HEK293 (cell line): ENCODE data around the gene DAPK2.

Experiments
- CTCF ChIA-PET: fragments of 350-600 bp; formaldehyde crosslinking; extraction: SDS; loops from one replicate; lab custom pipeline; 2021; ENCODE audit warnings: antibody characterized with exemption; lab: Yijun Ruan, JAX
- POLR2A ChIA-PET: fragments of 300-600 bp; formaldehyde crosslinking; extraction: SDS; loops from one replicate; lab custom pipeline; 2020; ENCODE audit warnings: antibody characterized with exemption, inconsistent platforms; lab: Yijun Ruan, JAX
- H3K27ac ChIP-seq: fragments of 200-500 bp; sonication (Bioruptor generic); 2 replicates; pipeline ENCODE4 v1.5.1; 2014; ENCODE audit warnings: low read depth, low read length, control low read depth, inconsistent platforms; ENCODE audit errors: extremely low read depth
- H3K36me3 ChIP-seq, 2 experiments: fragments of 200-500 bp in 1 of 2; sonication (Bioruptor generic) in 1 of 2; 1 replicate in 1 of 2; 2 replicates in 1 of 2; pipeline ENCODE4 v1.5.1; 2014 to 2017; ENCODE audit warnings: inconsistent platforms in 2 of 2, low read length in 2 of 2; ENCODE audit not compliant: control insufficient read depth in 2 of 2, insufficient read depth in 1 of 2
- H3K4me1 ChIP-seq: fragments of 200-500 bp; sonication (Bioruptor generic); 2 replicates; pipeline ENCODE4 v1.5.1; 2014; ENCODE audit warnings: mild to moderate bottlenecking, low read length, inconsistent platforms; ENCODE audit not compliant: control insufficient read depth, insufficient read depth
- H3K4me3 ChIP-seq: 2 replicates; pipeline ENCODE4 v1.5.1; 2011; ENCODE audit warnings: low read depth, mild to moderate bottlenecking, control low read depth, low read length, moderate library complexity
- H3K9me3 ChIP-seq: fragments of 200-500 bp; sonication (Bioruptor generic); 2 replicates; pipeline ENCODE4 v1.5.1; 2014; ENCODE audit warnings: low read depth, low read length, inconsistent platforms; ENCODE audit not compliant: control insufficient read depth, insufficient read depth
- HOXA7 ChIP-seq: sonication (generic); formaldehyde crosslinking; IDR thresholded peaks from 2 replicates; pipeline ENCODE4 v1.8.1; 2022; ENCODE audit warnings: missing genetic modification reagents, borderline replicate concordance
- KLF10 ChIP-seq: fragments of 450-650 bp; IDR thresholded peaks from 2 replicates; pipeline ENCODE4 v1.5.1; 2018; ENCODE audit warnings: missing biosample characterization, mild to moderate bottlenecking, missing genetic modification characterization
- TRIM28 ChIP-seq: IDR thresholded peaks from 2 replicates; pipeline ENCODE4 v1.6.1; 2011; ENCODE audit warnings: low read length, control low read depth, borderline replicate concordance
- ZBTB7A ChIP-seq: fragments of 450-650 bp; formaldehyde crosslinking; IDR thresholded peaks from 2 replicates; pipeline ENCODE4 v1.5.1; 2016; ENCODE audit warnings: low read depth, missing biosample characterization, missing genetic modification characterization
- ZFHX2 ChIP-seq: fragments of 450-650 bp; formaldehyde crosslinking; conservative IDR thresholded peaks from 2 replicates; pipeline ENCODE4 v1.5.1; 2016; ENCODE audit warnings: missing biosample characterization, missing genetic modification characterization
- ZFP3 ChIP-seq: fragments of 450-650 bp; formaldehyde crosslinking; IDR thresholded peaks from 2 replicates; pipeline ENCODE4 v1.5.1; 2016; ENCODE audit warnings: low read depth, missing biosample characterization, missing genetic modification characterization
- ZFP37 ChIP-seq: fragments of 450-650 bp; formaldehyde crosslinking; IDR thresholded peaks from 2 replicates; pipeline ENCODE4 v1.5.1; 2016; ENCODE audit warnings: missing biosample characterization, missing genetic modification characterization
- ZNF140 ChIP-seq: fragments of 450-650 bp; formaldehyde crosslinking; IDR thresholded peaks from 2 replicates; pipeline ENCODE4 v1.5.1; 2016; ENCODE audit warnings: missing biosample characterization, missing genetic modification characterization
- ZNF184 ChIP-seq: fragments of 450-650 bp; IDR thresholded peaks from 2 replicates; pipeline ENCODE4 v1.5.1; 2018; ENCODE audit warnings: missing biosample characterization, mild to moderate bottlenecking, missing genetic modification characterization
- ZNF2 ChIP-seq: fragments of 450-650 bp; formaldehyde crosslinking; IDR thresholded peaks from 2 replicates; pipeline ENCODE4 v1.5.1; 2016; ENCODE audit warnings: missing biosample characterization, missing genetic modification characterization
- ZNF221 ChIP-seq: fragments of 450-650 bp; formaldehyde crosslinking; IDR thresholded peaks from 2 replicates; pipeline ENCODE4 v1.5.1; 2017; ENCODE audit warnings: missing biosample characterization, missing genetic modification characterization, borderline replicate concordance
- ZNF23 ChIP-seq: fragments of 450-650 bp; formaldehyde crosslinking; IDR thresholded peaks from 2 replicates; pipeline ENCODE4 v1.5.1; 2016; ENCODE audit warnings: missing biosample characterization, missing genetic modification characterization, borderline replicate concordance
- ZNF302 ChIP-seq: fragments of 450-650 bp; formaldehyde crosslinking; IDR thresholded peaks from 2 replicates; pipeline ENCODE4 v1.5.1; 2016; ENCODE audit warnings: missing biosample characterization, missing genetic modification characterization, low read depth
- ZNF324 ChIP-seq: fragments of 450-650 bp; formaldehyde crosslinking; IDR thresholded peaks from 2 replicates; pipeline ENCODE4 v1.5.1; 2016; ENCODE audit warnings: missing biosample characterization, missing genetic modification characterization
- ZNF37A ChIP-seq: fragments of 450-650 bp; IDR thresholded peaks from 2 replicates; pipeline ENCODE4 v1.5.1; 2018; ENCODE audit warnings: missing biosample characterization, missing genetic modification characterization
- ZNF521 ChIP-seq: fragments of 450-650 bp; formaldehyde crosslinking; IDR thresholded peaks from 2 replicates; pipeline ENCODE4 v1.5.1; 2017; ENCODE audit warnings: missing biosample characterization, mild to moderate bottlenecking, missing genetic modification characterization
- ZNF530 ChIP-seq: fragments of 450-650 bp; formaldehyde crosslinking; IDR thresholded peaks from 2 replicates; pipeline ENCODE4 v1.5.1; 2016; ENCODE audit warnings: low read depth, missing biosample characterization, missing genetic modification characterization
- ZNF544 ChIP-seq: fragments of 450-650 bp; formaldehyde crosslinking; IDR thresholded peaks from 2 replicates; pipeline ENCODE4 v1.5.0; 2017; ENCODE audit warnings: missing biosample characterization, missing genetic modification characterization
- ZNF561 ChIP-seq: fragments of 450-650 bp; IDR thresholded peaks from 2 replicates; pipeline ENCODE4 v1.5.1; 2018; ENCODE audit warnings: missing biosample characterization, missing genetic modification characterization, borderline replicate concordance
- ZNF596 ChIP-seq: fragments of 450-650 bp; IDR thresholded peaks from 2 replicates; pipeline ENCODE4 v1.5.0; 2018; ENCODE audit warnings: missing biosample characterization, mild to moderate bottlenecking, missing genetic modification characterization, moderate library complexity
- ZNF654 ChIP-seq: fragments of 450-650 bp; formaldehyde crosslinking; IDR thresholded peaks from 2 replicates; pipeline ENCODE4 v1.5.1; 2016; ENCODE audit warnings: low read depth, missing biosample characterization, missing genetic modification characterization
- TF ChIP-seq, protein P1 (sequence below): fragments of 450-650 bp; formaldehyde crosslinking; conservative IDR thresholded peaks from 2 replicates; pipeline ENCODE4 v1.5.1; 2016; ENCODE audit warnings: low read depth, missing biosample characterization, missing genetic modification characterization
- TF ChIP-seq, protein P2 (sequence below): fragments of 450-650 bp; formaldehyde crosslinking; IDR thresholded peaks from 2 replicates; pipeline ENCODE4 v1.5.1; 2016; ENCODE audit warnings: missing biosample characterization, missing genetic modification characterization, low read depth
- TF ChIP-seq, protein P3 (sequence below): fragments of 450-650 bp; formaldehyde crosslinking; IDR thresholded peaks from 2 replicates; pipeline ENCODE4 v1.5.1; 2016; ENCODE audit warnings: missing biosample characterization, missing genetic modification characterization, borderline replicate concordance

DAPK2 gene

DNA sequence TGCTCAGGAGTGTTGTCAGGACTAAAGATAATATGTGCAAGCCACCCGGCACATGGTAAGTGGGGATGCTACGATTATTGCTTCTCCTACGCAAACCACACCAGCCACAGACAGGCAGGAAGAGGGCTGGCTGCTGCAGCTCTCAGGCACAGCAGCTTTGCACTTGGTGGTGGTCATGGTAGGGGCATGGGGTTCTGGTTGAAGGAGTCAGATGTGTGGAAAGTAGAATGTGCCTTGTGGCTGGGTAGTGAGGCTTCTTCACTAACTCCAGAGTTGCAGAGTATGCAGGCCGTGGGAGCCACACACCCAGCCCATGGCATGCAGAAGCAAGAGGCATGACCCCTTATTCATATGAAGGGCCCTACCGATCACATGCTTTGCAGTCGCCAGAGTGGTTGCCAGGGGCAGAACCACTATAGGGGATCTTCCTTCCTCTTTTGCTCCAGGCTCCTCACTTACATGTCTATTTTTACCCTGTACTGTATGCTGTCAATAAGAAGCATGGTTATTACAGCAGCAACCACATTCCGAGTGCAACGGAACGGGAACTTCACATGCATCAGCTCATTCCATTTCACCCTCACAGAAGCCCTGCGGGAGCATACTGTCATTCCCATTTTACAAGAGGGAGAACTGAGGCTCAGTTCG lies 153.4 kb downstream of the DAPK2 start (continued):
- TF ChIP-seq ZNF596 = no peak
- TF ChIP-seq ZNF530 (tag by site-specific recombination) = no peak
- TF ChIP-seq HOXA7 (CRISPR knock-in tag) = no peak
- TF ChIP-seq, protein P1, sequence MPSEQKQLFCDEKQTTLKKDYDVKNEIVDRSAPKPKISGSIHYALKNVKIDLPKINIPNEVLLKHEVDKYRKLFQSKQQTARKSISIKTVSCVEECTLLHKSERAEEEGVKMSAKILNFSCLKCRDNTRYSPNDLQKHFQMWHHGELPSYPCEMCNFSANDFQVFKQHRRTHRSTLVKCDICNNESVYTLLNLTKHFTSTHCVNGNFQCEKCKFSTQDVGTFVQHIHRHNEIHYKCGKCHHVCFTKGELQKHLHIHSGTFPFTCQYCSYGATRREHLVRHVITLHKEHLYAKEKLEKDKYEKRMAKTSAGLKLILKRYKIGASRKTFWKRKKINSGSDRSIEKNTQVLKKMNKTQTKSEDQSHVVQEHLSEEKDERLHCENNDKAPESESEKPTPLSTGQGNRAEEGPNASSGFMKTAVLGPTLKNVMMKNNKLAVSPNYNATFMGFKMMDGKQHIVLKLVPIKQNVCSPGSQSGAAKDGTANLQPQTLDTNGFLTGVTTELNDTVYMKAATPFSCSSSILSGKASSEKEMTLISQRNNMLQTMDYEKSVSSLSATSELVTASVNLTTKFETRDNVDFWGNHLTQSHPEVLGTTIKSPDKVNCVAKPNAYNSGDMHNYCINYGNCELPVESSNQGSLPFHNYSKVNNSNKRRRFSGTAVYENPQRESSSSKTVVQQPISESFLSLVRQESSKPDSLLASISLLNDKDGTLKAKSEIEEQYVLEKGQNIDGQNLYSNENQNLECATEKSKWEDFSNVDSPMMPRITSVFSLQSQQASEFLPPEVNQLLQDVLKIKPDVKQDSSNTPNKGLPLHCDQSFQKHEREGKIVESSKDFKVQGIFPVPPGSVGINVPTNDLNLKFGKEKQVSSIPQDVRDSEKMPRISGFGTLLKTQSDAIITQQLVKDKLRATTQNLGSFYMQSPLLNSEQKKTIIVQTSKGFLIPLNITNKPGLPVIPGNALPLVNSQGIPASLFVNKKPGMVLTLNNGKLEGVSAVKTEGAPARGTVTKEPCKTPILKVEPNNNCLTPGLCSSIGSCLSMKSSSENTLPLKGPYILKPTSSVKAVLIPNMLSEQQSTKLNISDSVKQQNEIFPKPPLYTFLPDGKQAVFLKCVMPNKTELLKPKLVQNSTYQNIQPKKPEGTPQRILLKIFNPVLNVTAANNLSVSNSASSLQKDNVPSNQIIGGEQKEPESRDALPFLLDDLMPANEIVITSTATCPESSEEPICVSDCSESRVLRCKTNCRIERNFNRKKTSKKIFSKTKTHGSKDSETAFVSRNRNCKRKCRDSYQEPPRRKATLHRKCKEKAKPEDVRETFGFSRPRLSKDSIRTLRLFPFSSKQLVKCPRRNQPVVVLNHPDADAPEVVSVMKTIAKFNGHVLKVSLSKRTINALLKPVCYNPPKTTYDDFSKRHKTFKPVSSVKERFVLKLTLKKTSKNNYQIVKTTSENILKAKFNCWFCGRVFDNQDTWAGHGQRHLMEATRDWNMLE (tag by site-specific recombination) = no peak
- TF ChIP-seq ZNF544 (tag by site-specific recombination) = no peak
- no peak for TF ChIP-seq ZNF23 (tag by site-specific recombination)

DNA sequence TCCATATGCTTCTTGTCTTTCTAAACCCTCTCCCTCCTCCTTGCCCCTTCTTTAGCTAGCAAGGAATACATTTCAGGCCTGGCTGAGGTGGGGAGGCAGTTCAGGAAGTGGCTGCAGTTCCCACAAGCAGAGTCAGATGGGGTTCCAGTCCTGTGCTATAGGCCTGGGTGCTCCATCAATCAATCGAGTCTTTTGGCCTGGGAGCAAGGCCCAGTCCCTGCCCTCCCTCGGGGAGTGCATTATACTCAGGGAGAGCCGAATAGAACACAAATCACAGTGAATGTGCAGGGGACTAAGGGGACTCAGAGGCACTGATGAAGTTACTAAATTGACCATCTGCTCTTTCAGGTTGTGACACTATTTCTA lies 154.5 kb downstream of the DAPK2 start:
- POLR2A ChIA-PET = no interaction called here
- TF ChIP-seq KLF10 (tag by site-specific recombination) (no peak), ZNF561 (no peak), ZNF324 (tag by site-specific recombination) (no peak), ZNF184 (tag by site-specific recombination) (no peak), ZBTB7A (no peak), ZNF521 (tag by site-specific recombination) (no peak)
- Histone ChIP-seq H3K4me1 (no peaks in the 10 kb centered on the region), H3K4me3 (no peak overlapping the region), H3K36me3 (no peaks in the 10 kb centered on the region), H3K9me3 (no peaks in the 10 kb centered on the region), H3K27ac (no peak overlapping the region)
- CTCF ChIA-PET = interaction anchor here (0.7 to 1.6 kb wide), 7 partner anchors 10 to 140 kb away, joined by 3 to 6 read pairs (median 4); no protein-coding TSS in a partner anchor

DNA sequence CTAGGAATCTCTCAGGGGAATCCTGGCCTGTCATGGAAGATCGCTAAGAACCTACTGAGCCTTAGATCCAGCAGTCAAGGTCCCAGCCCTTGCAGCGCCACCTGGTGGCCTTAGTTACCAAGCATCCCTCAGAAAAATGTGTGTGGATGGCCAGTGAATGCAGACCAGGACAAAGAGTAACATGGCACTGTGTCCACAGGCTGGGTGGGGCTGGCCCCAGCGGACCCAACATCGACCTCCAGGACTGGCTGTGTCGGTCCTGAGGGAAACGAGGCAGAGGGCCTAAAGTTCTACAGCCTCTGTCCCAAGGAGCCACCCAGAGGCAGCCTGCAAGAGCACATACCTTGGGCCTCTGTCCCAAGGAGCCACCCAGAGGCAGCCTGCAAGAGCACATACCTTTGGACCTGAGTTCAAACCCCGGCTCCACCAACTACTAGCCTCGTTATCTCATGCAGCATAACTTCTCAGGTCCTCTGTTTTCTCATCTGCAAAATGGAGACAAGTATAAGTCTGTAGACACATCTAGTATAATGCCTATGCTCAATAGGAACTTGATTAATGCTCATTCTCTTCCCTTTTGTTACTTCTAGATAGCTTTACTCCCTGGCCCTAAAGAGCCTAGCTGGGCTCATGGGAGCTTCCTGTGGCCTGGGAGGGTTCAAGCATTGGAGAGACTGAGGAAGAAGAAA lies 155.1 kb downstream of the DAPK2 start:
- ChIA-PET POLR2A (no interaction called here), CTCF (interaction anchor here (0.6 to 1.6 kb wide), 11 partner anchors 11 to 295 kb away, joined by 3 to 6 read pairs (median 4); no protein-coding TSS in a partner anchor)
- Histone ChIP-seq H3K36me3 (no peaks in the 10 kb centered on the region), H3K4me3 (no peak overlapping the region), H3K27ac (no peak overlapping the region), H3K9me3 (no peaks in the 10 kb centered on the region), H3K4me1 (no peaks in the 10 kb centered on the region)
- no peak for TF ChIP-seq ZFP37
- TF ChIP-seq, protein P2, sequence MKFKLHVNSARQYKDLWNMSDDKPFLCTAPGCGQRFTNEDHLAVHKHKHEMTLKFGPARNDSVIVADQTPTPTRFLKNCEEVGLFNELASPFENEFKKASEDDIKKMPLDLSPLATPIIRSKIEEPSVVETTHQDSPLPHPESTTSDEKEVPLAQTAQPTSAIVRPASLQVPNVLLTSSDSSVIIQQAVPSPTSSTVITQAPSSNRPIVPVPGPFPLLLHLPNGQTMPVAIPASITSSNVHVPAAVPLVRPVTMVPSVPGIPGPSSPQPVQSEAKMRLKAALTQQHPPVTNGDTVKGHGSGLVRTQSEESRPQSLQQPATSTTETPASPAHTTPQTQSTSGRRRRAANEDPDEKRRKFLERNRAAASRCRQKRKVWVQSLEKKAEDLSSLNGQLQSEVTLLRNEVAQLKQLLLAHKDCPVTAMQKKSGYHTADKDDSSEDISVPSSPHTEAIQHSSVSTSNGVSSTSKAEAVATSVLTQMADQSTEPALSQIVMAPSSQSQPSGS (tag by site-specific recombination) = no peak
- no peak for TF ChIP-seq ZNF221
- no peak for TF ChIP-seq ZNF140
- no peak for TF ChIP-seq TRIM28
- TF ChIP-seq ZFP3 = no peak
- TF ChIP-seq, protein P3, sequence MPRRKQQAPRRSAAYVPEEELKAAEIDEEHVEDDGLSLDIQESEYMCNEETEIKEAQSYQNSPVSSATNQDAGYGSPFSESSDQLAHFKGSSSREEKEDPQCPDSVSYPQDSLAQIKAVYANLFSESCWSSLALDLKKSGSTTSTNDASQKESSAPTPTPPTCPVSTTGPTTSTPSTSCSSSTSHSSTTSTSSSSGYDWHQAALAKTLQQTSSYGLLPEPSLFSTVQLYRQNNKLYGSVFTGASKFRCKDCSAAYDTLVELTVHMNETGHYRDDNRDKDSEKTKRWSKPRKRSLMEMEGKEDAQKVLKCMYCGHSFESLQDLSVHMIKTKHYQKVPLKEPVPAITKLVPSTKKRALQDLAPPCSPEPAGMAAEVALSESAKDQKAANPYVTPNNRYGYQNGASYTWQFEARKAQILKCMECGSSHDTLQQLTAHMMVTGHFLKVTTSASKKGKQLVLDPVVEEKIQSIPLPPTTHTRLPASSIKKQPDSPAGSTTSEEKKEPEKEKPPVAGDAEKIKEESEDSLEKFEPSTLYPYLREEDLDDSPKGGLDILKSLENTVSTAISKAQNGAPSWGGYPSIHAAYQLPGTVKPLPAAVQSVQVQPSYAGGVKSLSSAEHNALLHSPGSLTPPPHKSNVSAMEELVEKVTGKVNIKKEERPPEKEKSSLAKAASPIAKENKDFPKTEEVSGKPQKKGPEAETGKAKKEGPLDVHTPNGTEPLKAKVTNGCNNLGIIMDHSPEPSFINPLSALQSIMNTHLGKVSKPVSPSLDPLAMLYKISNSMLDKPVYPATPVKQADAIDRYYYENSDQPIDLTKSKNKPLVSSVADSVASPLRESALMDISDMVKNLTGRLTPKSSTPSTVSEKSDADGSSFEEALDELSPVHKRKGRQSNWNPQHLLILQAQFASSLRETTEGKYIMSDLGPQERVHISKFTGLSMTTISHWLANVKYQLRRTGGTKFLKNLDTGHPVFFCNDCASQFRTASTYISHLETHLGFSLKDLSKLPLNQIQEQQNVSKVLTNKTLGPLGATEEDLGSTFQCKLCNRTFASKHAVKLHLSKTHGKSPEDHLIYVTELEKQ (tag by site-specific recombination) = no peak
- TF ChIP-seq ZNF654 (tag by site-specific recombination) = peak; percentile 54
- TF ChIP-seq ZNF2 (tag by site-specific recombination) = peak; percentile 65; the same call in 1 of the 2 replicates
- no peak for TF ChIP-seq ZNF37A
- no peak for TF ChIP-seq ZNF596
- TF ChIP-seq ZFHX2 (tag by site-specific recombination) = no peak
- no peak for TF ChIP-seq ZNF302 (tag by site-specific recombination)
